GM18511 (cell line): Measurements from ENCODE around the gene SDC1.
"Not testable (repeated sequence)": the region's sequence is repeated elsewhere in the genome, so short reads cannot be mapped to it uniquely, and the experiment has no call there.

ENCODE experiments used
- ATAC-seq: cut with Tn5 transposase; IDR thresholded peaks from one replicate; pipeline ENCODE4 v1.9.1; 2021; ENCODE audit warnings: mild to moderate bottlenecking, moderate library complexity; ENCODE audit not compliant: unreplicated experiment

Gene SDC1

GRCh38 chr2:20199633-20200270 is 25.2 kb downstream of the SDC1 start:
- ATAC-seq: no peak

DNA sequence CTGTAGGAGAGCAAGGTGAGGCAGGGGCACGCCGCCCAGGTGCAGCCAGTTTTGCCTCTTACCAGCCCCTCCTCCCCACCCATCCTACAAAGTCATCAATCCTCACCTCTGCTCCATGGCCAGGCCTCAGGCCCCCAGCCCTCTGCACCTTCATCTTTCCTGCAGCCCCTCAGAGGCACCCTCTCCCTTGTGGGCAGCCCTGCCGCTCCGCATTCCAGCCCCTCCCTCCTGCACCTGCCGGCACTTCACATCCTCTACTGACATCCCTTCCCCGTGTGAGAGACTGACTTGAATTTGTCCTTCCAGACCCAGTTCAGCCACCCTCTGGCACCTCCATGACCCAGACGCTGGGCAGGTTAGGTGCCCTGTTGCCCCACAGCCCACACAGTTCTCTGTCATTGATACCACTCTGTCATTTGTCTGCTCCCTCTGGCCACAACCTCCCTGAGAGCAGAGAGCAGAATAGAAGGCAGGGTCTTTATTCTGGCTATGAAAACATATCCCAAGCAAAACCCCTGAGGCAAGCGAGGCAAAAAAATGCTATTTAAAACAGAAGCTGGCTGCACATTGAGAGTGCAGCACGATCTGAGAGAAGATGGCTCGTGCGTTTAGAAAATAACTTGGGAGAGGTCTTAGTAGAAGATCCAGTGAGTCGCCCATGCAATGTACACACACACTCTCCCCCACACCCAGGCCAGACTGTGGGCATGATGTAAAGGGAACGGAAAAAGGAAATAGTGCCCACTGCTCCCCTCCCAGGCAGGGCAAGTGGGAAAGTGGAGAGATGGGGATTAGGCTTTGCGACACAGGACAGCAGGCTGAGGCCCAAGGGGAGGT is 25.9 kb downstream of the SDC1 start:
- no peak for ATAC-seq

- ATAC-seq: no peak
Measured at GRCh38 chr2:20198001-20198400, 26.9 kb downstream of the SDC1 start.

GRCh38 chr2:20197192-20197591 is 27.7 kb downstream of the SDC1 start:
- ATAC-seq: no peak

- no peak for ATAC-seq
Measured at GRCh38 chr2:20196657-20197161, 28.2 kb downstream of the SDC1 start.

- no peak for ATAC-seq
Measured at GRCh38 chr2:20196053-20196656, 28.8 kb downstream of the SDC1 start.

DNA sequence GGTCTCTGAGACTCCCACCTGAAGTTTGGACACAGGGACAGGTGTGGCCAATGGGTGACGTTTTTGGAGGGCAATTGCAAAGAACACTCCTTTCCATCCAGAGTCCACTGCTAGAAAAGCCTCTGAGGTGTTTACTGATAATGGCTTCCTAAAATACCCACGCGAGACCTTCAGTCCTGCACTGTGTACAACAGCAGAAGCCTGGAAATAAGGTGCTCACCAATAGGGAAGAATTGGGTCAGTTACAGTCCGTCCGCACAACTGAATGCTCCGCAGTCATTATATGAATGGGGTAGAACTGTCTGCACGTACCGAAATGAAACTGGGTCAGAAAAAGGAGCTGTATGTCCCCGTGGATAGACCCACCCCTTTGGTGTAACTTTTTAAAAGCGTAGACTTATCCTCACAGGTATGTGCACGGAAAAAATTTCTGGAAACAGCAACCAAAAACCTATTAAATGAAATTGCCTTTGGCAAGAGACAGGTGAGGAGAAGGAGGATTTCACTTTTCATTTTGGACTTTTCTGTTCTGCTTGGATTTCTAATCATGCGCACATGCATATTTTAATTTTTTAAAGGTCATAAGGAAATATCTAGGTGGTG is 29.4 kb downstream of the SDC1 start:
- ATAC-seq: no peak

- ATAC-seq: not testable (repeated sequence)
Measured at GRCh38 chr2:20195016-20195411, 29.9 kb downstream of the SDC1 start.

GRCh38 chr2:20194097-20195015 is 30.6 kb downstream of the SDC1 start:
- no peak for ATAC-seq

DNA sequence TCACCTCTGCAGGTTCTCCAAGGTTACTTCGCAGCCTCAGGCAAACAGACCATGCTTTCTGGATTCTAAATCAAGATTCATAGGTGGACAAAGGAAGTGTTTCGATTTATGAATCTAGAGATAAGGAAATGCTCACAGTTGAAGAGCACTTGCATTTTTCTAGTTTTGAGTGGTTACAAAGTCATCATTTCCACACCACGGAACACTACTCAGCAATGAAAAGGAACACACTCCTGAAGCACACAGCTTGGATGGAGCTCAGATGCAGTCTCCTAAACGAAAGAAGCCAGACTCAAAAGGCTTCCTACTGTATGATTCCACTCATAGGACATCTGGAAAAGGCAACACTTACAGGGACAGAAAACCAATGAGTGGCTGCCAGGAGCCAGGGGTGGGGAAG is 31.7 kb downstream of the SDC1 start:
- no peak for ATAC-seq

DNA sequence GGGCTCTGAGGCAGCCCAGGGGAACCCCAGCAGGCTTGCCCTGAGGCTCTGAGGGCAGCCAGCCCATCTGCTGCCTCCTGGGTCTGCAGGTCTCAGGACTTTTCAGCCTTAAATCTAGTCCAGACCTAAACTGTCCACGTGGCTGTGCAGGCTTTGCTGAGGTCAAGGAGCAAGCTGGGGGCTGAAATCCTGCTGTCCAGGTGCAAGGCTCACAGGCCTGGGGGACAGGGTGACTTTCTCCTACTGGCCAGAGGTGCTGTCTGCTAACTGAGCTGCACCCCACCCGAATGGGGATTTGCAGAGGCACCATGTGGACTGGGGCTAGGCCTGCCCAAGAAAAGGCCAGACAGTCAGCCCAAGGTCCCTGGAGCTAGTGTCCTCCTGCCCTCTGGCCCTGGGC is 32.1 kb downstream of the SDC1 start:
- ATAC-seq: no peak

DNA sequence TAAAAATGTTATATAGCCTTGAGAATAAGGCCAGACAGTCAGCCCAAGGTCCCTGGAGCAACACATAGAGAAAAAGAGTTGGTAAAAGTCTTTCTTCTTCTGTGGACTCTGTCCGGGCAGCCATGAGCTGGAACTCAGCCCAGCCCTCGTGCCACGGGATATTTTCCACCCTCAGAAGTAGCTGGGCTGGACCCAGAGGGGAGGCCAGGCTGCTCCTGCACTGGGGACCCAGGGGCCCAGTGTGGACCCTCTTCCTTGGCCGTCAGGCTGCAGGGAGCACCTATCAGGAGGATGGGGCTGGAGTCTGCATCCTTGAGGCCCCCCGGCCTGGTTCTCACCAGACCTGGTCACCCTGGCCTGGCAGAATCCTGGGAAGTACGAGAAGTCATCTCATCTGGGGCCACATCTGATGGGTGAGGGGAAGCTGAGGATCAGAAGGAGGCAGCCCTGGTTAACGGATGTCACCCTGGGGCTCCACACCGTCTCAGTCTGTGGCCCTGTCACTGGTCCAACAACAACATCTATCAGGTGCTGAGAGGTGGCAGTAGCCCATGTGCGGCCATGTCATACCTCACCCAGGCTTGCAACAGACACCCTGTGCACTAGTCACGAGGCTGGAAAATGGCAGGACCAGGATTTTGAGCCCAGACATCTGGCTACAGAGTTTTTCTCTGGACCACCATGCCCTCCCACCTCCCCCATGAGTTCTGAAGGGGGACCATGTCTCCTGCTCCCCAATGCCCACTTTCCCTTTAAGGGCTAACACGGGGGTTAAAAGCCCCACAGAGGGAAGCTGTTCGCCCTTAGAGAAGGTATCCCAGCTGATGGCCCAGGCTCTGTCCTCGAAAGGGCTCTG is 33.0 kb downstream of the SDC1 start:
- no peak for ATAC-seq

- no peak for ATAC-seq
Measured at GRCh38 chr2:20190876-20191713, 33.8 kb downstream of the SDC1 start.

GRCh38 chr2:20190170-20190569 is 34.8 kb downstream of the SDC1 start:
- ATAC-seq: no peak

DNA sequence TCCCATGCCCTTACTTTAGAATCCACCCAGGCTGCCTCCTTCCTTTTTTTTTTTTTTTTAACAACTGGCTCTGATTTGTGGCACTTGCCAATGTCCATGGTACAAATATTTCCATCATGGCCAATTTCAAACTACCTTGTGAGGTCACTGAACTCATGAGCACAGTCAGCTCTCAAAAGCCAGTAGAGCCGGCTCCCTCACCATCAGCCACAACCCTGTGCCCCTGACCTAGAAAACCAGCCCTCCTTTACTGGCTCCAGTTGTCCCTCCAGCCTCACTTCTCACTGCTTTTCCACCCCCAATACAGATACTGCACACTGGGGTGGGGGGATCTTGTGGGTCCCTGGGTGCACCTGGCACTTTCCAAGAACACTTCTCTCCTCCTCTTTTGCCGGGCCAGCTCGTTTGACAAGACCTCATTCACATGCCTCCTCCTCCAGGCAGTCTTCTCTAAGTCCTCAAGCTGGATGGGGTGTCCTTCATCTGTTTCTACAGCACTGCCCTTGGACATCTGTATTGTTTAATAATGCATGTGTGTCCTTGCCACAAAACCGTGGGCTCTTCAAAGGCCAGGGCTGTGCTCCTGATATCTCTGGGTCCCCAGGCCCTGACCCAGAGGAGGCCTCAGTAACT is 35.5 kb downstream of the SDC1 start:
- ATAC-seq: no peak

GRCh38 chr2:20188851-20189250 is 36.1 kb downstream of the SDC1 start:
- no peak for ATAC-seq

- ATAC-seq: no peak
Measured at GRCh38 chr2:20188201-20188600, 36.7 kb downstream of the SDC1 start.

- no peak for ATAC-seq
Measured at GRCh38 chr2:20187331-20187730, 37.6 kb downstream of the SDC1 start.
